ENCODE measurements around the gene PRDM12. TPM values are rescaled to one million over a fixed set of nuclear protein-coding genes. Genes with fewer than 3 reads are reported as not detected.

The PRDM12 gene
- total RNA-seq, 1 experiment from 2014 or later = not detected

DNA sequence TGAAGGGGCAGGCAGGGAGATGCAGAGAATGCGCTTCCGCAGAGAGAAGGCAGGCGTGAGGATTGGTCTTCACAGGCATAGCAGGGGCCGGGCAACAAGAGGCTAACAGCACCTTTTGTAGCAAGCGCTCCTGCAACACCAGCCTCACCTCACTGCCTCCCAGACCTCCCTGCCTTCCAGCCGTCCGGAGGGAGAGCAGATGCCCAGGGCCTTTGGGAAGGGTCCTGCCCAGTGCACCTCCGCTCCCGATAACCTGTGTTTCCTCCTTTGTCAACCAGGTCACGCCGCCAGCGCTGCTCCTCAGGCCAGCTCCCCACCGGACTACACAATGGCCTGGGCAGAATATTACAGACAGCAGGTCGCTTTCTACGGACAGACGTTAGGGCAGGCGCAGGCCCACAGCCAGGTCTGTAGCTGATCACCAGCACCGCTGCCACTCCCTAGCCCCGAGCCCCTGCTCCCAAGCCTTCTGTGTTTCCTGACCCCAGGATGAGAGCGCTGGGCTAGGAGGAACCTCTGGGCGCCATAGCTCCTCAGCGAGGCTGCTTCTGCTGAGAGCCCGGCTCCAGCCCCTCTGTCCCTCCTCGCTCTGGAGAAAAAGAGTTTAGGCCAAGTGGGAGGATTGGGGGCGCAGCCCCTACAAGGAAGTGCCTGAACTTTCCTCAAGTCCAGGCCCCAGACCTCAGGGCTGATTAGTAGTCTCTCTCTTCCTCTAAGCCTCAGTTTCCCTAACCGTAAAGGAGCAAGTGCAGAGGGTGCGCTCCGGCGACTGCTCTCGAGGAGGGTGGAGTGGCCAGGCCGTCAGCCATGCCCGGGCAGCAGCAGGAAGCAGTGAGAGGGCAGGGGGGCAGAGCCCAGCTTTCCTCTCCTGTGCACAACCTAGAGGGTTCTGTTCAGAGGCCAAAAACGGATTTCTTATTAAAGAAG lies 28.4 kb upstream of the PRDM12 start:
- no peak for DNase-seq (ENCODE audit: low spot score)

DNA sequence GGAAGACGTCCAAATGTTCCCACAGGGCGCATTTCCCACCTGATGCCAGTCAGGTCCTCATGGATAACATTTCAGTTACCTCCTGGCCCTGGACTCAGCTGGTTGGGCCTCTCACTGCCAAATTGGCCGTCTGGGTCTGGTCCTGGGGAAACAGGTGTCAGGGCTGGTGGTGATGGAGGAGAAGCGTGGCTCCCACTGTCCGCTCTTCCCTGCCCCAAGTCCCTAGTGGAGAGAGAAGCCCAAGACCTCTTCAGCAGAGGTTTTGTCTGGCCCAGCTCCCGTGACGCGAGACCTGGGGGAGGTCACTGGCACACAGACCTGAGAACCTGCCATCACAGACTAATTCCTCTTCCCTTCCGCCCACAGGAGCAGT lies 27.8 kb upstream of the PRDM12 start:
- no peak for DNase-seq (ENCODE audit: low spot score)

DNA sequence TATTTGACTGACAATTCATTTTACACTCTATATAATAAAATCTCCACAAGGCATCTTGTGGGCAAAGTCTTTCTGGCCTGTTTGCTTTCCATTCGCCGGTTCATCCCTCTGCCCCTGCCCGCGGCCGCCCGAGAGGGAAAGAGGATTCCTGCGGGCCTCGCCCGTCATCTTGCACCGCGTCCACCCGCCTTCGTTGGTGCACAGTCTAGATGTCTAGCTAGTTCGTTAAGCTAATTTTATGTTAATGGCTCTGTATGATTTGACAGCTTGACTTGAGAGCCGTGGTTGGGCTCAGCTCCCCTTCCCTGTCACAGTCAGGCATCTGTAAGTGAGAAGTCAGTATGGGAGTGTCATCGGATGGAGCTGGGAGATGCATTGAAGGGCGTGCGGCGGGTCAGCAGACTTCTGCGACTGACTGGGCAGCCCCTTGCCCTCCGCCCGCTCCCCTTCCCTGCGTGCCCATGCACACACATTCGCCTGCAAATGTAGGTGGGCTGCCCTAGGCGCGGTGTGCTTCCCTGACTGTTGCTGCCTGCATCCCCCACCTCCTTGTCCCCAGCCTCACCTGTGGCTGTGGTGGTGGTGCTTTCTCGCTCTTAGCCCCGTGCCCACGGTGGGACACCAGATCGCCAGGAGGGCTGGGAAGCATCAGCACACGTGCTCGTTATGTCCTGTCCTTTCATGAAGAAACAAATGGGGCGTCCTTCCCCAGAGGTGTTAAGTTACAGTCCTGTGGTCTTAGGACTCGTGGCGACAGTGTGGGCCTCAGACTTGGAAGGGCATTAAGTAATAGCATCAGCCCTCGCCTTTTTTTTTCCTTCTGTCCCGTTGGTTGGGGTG lies 25.9 kb upstream of the PRDM12 start:
- DNase-seq (ENCODE audit: low spot score) = no peak

DNA sequence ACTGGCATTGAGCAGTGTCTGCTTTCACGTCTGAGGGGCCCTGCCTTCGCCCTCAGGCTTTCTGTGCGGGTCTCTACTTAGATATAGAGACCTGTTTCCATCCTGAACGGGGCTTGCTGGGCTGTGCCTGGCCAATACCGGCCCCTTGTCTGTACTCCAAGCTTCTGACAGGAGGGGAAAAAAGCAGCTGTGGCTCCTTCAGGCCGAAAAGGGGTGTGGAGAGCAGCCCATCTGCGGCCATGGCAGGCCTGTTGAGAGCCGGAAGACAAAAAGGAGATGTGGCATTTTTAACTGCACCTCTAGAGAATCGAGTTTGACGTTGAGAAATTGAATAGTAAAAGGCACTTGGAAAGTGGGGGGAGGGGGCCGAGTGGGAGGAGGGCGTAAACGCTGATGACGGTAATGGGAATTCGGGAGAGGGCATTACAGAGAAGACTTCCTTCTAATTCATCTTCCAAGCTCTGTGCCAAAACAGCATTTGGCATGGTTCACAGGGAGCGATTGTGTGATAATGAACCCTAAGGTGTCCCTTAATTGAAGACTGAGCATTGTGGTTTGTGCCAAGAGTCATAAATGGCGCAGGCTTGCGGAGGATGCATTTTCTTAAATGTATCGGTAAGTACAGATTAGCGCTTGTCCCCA lies 25.1 kb upstream of the PRDM12 start:
- DNase-seq (ENCODE audit: low spot score) = no peak

DNA sequence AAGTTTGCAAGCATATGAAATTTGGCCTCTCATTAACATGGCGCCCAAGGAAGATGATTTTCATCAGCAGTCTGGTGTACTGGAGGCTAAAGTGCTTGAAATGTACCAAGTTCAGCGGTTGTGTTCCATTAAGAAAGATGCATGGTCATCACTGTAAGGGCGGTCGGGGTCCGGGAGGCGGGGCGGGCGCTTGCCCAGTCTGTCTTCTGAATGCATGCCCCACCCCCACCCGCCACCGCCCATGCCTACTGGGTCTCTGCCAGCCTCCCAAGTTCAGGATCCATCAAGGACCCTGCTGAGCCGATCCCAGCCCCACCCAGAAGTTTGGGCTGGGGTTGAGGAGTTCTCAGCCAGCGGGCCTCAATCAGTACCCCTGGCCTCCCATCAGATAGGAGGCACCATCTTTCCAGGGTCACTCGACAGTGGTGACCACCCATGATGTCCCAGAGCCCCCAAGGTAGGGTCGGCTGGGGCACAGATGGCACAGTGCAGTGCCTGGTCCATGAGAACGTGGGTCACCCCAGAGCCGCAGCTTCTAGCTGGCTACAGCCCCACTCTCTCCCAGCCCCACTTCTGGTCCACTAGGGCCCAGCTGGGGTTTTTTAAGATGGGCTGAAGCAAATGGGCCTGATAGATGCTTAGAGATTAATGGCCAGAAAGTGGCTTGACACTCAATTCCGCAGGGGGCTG lies 24.4 kb upstream of the PRDM12 start:
- no peak for DNase-seq (ENCODE audit: low spot score)

DNA sequence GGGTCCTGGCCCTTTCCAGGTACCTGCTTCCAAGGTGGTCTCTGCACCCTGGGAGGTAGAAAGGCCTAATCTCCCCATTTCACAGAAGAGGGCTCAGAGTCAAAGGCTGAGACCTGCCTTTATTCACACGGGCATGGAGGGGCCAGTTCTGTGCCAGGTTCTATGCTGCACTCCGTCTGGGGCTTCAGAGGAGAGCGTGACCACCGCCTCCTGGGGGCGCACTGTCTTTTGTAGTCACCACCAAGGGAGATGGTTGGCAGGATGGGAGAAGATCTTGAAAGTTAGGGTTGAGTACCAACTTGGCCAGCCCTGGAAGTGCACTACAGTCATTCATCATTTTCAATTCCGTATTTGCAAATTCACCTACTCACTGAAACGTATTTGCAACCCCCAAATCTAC lies 23.7 kb upstream of the PRDM12 start:
- DNase-seq (ENCODE audit: low spot score) = no peak

DNA sequence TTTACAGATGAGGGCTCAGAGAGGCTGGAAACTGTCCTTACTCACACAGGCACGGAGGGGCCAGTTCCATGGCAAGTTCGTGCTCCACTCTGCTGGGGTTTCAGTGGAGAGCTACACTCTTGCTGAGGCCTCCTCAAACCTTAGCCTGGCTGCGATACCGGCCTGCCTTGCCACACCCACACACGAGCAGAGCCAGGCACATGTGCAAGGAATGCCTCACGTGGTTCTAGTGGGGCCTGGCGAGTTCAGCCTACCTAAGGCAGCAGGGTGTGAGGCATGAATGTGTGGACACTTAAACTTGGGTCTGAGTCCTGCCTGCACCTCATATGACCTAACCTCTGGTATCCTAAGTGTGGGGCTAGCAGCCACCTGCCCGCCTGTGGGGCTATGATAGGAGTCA lies 21.5 kb upstream of the PRDM12 start:
- no peak for DNase-seq (ENCODE audit: low spot score)

DNA sequence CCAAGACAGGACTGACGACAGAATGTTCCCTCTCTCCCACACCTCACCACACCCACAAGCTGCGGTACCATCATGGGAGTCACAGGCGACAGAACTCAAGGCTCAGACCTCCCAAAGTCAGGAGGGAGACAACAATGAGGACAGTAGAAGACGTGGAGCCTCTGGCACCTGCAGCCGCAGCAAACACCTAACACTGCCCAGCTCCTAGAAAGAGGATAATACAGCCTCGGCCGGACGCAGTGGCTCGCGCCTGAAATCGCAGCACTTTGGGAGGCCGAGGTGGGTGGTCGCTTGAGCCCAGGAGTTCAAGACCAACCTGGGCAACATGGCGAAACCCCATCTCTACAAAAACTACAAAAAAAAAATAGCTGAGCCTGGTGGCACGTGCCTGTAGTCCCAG lies 13.2 kb upstream of the PRDM12 start:
- DNase-seq (ENCODE audit: low spot score) = no peak

DNA sequence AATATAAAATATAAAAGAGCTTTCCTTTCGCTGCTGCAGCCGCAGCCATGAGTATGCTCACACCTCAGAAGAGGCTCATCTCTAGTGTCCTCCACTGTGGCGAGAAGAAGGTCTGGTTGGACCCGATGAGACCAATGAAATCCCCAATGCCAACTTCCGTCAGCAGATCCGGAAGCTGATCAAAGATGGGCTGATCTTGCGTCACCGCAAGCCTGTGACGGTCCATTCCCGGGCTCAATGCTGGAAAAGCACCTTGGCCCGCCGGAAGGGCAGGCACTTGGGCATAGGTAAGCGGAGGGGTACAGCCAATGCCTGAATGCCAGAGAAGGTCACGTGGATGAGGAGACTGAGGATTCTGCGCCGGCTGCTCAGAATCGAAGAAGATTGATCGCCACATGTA lies 12.6 kb upstream of the PRDM12 start:
- no peak for DNase-seq (ENCODE audit: low spot score)

DNA sequence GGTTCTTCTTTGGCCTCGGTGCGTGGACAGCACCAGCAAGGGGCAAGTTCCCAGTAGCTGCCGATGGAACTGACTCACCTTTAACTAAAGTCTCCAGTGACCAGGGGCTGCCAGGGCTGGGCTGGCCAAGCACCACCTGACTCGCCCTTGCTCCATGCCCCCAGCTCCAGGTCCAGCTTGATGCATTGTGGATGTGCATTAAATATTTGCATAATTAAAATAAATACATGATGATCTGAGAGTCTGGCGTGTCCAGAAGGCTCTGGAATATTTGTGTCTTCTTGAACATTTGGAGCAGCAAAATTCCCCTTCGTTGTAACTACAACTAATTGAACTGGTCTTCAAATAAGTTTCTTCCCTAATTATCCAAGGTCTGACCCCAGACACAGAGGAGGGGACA lies 9.5 kb upstream of the PRDM12 start:
- no peak for DNase-seq (ENCODE audit: low spot score)

DNA sequence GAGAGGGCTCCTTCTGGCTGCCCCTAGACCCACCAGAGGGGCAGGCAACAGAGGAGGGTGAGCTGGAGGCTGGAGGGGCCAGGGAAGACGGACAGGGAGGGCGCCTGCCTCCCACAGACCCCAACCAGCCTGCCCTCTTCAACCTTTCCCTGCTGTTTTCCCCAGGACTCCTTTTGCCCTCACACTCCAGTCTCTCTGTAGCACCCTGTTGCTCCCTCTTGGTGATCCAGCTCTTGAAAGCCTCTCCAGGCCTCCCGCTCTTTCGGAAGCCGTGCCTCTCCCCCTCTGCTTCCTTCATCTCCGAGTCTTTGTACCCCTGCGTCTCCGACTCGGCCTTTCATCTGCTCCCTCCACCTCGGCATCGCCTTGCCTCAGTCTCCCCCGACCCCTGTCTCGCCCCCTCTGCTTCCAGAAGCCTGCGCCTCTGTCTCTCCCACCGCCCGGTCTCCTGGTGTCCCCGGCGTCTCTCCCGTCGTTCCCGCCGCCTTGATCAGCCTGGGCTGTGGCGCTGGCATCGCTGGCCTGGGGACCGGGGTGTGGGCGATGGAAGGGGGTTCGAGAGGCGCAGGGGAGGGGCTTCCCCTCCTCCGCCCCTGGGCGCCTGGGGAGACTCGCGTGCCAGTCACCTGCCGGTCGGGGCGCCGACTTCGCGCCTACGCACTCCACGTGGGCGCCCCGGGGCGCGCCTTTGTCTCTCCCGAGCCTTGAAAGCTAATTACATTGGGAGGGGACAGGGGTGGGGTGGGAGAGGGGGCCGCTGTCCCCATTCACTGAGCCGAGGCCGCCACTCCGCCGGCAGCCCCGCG lies 5.3 kb upstream of the PRDM12 start:
- DNase-seq (ENCODE audit: low spot score) = no peak

DNA sequence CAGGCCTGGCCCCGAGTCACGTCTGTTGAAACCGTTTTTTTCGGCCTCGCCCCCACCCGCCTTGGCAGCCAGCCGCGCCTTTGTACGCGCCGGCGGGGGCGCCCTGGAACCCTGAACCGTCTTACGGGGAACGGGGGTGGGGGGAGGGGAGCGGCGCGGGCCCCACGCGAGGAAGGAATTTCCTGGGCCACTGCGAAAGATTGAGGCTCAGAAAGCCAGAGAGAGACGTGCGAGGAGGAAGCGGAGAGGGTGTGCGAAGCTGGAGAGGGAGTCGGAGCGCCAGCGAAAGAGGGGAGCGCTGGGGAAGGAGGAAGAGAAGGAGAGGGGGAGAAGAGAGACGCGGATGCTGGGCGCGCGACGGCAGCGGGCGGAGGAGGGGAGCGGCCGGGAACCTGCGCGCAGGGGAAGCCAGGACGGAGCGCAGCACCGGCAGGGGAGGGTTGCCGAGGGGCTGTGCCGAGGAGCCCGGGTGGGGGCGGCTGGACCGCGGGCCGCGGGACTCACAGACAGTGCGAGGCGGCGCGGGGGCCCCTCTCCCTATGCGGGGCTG lies 4.6 kb upstream of the PRDM12 start:
- no peak for DNase-seq (ENCODE audit: low spot score)

DNA sequence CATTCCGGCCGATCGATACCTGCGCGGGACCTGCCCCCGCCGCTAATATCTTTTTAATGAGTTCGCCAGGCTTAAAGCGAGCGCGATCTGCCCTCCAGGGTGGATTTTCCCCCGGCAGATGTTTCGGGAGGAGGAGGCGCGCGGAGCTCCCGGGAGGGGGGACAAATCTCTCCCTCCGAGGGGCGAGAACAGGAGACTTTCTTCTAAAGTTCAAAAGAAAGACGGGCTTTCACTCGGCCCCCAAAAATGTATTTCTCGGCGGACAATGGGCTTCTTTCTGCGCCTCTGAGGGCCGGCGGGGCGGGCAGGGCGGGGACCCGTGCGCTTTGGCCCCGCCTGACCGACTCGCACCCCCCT lies 4.1 kb upstream of the PRDM12 start:
- DNase-seq (ENCODE audit: low spot score) = no peak

DNA sequence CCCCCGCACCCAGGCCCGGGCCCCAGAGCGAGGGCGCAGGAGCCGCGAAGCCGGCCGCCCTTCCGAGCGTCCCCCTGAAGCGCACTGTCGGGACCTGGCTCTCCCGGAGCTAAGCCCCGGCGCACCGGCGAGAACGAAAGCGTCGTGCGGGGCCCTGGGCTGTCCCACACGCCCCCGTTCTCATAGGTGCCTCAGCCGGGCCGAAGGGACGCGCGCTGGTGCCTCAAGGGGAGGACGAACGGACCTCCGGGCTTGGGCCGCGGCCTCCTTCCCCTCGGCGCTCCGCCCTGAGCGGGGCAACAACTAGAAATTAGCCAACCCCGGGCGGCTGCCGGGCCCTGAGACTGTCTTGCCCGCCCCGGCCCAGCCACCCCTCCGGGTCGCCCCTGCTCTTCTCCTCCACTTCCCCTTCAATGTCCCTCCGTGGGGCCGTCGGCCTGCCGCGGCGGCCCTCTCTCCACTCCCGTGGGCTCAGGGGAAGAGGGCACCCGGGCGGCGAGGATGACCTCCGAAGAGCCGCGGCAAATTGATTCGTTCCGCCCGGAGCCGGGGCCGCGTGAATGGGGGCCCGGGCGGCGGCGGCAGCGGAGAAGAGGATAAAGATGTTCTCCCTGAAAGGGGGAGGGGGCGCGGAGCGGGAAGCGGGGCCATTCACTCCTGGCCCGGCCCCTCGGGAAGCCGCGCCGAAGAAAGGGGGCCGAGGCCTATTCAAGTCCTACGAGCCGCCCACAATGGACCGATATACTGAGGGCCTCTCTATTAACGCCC lies 3.5 kb upstream of the PRDM12 start:
- no peak for DNase-seq (ENCODE audit: low spot score)

DNA sequence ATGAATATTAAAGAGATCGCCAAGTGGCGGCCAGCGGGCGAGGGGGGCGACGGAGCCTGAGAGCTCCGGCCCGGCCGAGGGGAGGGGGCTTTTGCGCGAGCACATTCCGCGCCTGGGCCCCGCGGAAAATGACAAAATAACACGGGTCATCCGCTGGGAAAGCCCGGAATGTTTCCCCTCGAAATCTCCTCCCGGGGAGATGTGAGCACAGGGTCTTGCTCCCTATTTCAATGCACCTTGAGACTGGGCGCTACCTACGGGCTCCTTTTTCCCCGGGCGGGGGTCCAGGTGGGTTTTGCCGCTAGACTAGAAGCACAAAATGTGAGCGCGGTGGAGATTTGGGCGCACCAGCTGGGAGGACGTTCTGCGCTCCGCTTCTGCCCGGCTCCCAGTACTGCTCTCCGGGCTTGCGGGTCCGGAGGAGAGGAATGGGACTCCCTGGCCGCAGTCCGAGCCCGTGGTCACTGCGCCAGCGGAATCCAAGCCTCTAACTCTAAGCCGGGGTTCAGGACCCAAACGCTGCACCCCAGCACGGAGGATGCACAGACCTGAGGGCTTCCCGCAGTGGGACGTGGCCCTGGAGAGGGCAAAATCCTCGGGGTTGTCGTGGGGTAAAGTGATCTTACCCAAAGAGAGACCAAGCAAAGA lies 2.8 kb upstream of the PRDM12 start:
- DNase-seq (ENCODE audit: low spot score) = no peak

DNA sequence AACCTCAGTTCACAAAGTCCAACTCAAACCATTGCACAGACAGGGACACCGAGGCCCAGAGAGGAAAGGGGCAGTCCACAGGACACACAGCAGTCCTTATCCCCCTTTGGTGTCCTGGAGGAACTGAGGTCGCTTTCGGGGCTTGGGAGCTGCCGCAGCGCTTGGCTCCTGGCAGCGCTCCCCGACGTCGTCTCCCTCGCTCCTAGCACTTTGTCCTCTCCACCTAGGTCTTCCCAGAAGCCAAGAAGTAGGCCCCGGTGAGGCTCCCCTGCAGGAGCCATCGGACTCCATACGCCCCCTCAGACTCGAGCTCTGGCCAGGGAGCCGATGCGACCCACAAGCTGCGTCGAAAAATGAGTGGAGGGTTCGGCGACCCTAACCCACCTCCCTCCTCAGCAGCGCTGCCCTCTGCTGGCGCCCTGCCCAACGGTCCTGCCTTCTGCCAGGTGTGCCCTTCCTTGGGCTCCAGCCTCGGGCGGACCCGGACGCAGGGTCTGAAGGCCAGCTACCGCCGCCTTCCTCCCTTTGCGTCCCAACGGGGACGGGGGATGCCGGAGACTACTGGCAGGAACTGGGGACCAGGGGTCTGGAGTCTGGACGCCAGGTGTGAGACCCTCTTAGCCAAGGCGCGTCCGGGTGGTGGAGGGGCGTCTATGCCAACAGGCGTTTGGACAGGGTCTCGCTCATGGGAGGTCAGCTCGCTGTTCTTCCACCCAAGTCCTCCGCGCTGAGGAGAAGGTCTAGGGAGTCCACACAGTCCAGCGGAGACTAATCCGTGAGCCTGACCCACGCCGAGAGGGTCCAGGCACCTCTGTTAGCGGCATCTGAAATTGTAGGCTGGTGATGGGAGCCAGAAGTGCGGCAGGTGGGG lies 2.1 kb upstream of the PRDM12 start:
- DNase-seq (ENCODE audit: low spot score) = peak; percentile 4

DNA sequence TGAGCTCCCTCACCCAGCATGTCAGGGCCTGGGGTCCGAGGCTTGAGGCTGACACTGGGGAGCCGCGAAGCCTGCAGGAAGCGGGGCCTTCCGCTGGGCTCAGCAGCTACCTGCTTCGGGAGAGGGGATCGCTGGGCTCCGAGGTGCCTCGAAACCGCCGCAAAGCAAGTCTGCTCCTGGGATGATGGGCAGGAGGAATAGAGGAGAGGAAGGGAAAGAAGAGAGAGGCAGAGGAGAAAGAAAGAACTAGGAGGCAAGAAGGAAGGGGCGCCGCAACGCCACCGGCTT lies 1.5 kb upstream of the PRDM12 start:
- DNase-seq (ENCODE audit: low spot score) = no peak

DNA sequence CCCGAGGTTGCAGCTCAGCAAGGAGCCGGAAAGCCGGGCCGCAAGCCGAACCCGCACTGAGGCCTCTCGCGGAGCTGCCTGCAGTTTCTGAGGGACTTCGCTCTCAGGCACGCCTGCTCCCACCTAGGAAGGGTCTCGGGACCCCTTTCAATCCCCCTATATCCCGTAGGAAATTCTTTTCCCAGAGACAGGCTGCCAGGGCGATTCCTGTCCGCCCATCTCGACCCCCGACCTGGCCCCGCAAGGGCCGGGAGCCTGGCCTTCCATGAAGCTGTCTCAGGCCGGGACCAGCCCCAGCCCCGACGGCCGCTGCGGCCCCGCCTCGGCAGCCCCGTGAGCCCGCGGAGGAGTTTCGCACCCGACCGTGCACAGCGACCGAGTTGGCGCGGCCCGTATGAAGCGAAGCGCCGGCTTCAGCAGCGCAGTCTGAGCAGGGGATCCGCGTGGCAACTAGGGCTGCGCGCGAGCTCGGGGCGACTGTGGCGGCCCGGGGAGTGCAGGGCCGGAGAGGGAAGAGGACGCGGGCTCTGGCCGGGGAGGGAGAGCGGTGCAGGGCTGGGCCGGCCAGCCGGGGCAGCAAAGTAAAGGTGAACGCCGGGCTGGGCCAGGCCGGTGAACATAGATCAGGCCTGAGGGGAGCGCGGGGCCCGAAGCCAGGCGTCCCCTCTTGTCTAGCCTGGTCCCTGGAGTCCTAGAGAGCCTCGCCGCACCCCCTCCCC lies 977 bp upstream of the PRDM12 start:
- no peak for DNase-seq (ENCODE audit: low spot score)
